HuH-7 (cell line): ENCODE measurements around the gene TGM4.
"Not testable (repeated sequence)": the region's sequence is repeated elsewhere in the genome, so short reads cannot be mapped to it uniquely, and the experiment has no call there.

Experiments used
- DNase-seq: peaks from one replicate; pipeline ENCODE4 v3.0.0; 2011; ENCODE audit warnings: low spot score

Gene TGM4

GRCh38 chr3:44915702-44916438, 41.5 kb downstream of the TGM4 start:
- no peak for DNase-seq

- no peak for DNase-seq
These were observed 43.7 kb downstream of the TGM4 start for GRCh38 chr3:44918087-44918486.

DNA sequence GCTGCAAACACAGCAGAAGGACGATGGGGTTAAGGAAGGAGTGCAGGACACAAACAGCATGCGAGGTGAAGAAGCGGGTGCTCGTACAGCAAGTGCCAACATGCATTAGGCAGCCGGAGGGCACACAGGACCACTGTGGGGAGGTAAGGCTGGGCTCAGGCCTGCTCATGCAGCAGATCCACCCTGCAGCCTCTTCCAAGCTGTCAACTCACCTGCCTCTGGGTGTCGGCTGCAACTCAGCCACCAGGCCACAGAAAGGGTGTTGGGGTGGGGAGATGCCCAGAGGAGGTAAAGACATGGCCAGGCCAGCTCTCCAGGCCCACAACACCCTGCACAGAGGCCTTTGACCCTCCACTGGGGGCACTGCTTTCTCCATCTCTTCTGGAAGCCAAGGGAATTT, 44.2 kb downstream of the TGM4 start:
- DNase-seq = no peak

- DNase-seq = no peak
These were observed 45.7 kb downstream of the TGM4 start for GRCh38 chr3:44920081-44920480.

DNA sequence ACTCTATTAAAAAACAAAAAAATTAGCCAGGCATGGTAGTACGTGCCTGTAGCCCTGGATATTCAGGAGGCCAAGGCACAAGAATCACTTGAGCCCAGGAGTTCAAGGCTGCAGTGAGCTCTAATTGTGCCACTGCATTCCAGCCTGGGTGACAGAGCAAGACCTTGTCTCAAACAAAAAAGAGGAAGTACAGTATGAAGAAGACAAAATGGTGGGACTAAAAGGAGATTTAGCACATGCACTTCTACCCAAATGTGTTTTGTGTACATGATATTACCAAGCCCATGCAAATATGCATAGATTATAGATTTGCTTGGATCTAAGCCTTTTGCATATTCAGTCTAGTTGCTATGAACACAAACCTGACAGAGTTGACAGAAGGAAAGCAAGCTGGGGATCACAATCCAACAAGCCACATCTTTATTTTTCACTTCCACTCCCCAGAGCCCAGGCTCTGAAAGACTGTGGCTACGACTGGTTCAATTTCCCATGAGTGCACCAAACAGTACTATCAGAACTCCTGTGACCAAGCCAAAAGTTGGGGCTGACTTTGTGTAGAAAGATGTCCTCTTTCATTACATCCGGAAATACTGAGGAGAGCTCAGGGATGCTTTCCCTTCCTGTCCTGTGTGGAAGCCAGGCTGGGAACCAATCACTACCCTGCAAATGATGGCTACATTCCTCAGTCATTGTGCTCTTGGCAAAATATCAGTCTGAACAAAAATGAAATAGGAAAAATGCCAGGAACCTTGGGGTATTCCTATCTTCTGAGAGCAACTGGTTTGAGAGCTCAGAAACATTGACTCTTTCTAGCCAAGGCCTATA, 49.4 kb downstream of the TGM4 start:
- no peak for DNase-seq

DNA sequence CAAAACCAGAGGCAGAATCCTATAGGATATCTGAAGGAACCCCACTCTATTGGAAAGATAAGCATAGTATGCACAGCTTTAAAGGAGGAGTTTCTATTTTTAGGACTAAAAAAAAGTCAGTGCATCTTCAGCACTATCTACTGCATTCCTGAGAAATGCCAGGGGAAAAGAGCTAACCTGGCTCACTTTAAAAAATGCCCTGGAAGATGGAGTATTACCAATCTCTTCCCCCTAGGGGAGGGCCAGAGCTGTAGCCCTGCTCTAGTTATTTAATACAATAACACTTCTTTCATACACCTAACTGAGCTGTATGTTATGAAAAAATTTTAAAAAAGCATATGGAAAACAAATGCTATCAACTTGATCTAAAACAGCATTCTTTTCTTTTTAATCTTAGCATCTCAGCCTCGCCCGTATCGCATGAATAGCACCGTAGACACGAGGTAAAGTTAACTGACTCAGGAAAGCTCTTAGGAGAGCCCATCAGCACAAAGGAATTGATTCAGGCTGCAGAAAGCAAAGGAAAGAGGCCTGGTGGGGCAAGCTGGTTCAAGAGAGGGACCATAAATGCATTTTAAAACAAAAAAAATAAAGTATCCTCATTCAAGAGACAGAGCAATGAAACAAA, 50.2 kb downstream of the TGM4 start:
- no peak for DNase-seq

DNA sequence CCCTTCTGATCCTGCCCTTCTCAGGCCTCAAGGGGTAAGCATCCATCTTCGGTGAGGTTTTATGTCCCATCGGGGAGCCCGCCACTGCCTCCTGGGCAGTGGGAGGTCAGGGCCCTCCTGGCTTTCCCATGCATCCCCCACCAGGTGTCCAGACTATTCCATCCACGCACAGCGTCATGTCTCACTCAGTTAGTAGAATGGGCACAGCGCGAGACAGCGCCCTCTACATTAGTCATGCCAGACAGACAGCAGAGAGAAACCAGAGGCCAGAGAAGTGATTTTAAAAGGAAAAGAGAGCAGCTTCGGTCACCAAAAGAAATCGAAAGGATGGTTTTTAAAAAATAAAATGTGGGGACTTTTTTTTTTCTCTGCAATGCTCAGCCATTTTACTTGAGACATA, 51.8 kb downstream of the TGM4 start:
- DNase-seq = no peak

- no peak for DNase-seq
These were observed 52.5 kb downstream of the TGM4 start for GRCh38 chr3:44926921-44927320.

- DNase-seq = no peak
These were observed 53.0 kb downstream of the TGM4 start for GRCh38 chr3:44927371-44927770.

GRCh38 chr3:44929782-44930181, 55.4 kb downstream of the TGM4 start:
- DNase-seq = no peak

DNA sequence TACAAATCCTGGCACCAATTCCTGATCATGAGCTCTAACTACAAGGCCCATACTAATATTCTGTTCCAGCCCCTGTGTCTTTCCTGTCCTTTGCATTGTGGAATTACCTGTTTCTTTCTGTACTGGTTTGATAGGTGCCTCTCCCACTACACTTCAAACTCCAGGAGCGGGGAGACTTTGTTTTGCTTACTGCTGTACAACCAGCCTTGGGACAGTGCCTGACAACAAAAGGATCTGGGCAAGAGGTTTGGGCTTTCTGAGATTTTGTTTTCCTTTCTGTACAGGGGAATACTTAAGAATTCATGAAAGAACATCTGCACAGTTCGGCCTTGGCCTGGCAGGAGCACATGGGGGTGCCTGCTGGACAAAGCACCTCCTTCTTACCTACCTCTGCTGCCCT, 56.5 kb downstream of the TGM4 start:
- DNase-seq = no peak

GRCh38 chr3:44931791-44932190, 57.4 kb downstream of the TGM4 start:
- DNase-seq = no peak

GRCh38 chr3:44932271-44932670, 57.9 kb downstream of the TGM4 start:
- DNase-seq = no peak

DNA sequence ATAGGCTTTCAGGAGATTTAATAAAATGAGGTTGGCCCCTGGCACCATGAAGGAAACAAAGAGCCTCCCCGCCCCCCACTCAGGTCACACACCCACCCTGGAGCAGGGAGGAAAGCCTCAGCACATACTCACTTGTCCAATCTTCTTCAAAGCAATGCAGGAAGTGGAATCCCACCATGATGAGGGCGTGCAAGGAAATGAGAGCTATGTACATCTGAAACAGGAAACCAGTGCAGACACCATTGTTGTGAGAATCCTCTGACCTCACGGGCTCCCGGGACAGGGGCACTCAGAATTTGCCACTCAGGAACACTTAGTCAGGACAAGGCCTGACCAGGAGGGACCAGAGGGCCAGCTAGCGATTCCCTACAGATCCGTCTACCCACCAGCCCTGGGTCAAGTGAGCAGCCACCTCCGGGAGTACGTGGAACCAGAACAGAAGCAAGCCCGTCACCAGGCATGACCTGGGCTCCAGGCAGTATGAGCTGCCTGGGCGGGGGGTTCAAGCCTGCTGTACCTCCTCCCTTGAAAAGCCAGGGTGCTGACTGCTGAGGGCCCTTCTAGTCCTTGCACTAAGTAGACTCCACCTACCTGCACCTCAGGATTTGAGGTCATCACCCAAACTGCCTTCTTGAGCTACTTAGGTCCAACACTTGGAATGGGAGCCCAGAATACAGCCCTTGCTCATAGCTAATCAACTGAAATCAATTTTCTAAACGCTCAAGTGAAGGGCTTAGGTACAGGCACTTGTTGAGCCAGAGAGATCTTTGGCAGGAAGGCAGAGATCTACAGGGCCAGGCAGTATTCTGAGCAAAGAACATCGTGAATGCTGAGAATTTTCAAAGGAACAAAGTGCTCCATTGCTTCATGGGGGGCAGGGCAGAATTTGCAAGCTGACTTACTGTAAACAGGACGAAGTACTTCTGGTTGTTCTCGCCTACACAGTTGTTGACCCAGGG, 58.9 kb downstream of the TGM4 start:
- DNase-seq = no peak

- DNase-seq = no peak
These were observed 65.2 kb downstream of the TGM4 start for GRCh38 chr3:44939581-44940036.

DNA sequence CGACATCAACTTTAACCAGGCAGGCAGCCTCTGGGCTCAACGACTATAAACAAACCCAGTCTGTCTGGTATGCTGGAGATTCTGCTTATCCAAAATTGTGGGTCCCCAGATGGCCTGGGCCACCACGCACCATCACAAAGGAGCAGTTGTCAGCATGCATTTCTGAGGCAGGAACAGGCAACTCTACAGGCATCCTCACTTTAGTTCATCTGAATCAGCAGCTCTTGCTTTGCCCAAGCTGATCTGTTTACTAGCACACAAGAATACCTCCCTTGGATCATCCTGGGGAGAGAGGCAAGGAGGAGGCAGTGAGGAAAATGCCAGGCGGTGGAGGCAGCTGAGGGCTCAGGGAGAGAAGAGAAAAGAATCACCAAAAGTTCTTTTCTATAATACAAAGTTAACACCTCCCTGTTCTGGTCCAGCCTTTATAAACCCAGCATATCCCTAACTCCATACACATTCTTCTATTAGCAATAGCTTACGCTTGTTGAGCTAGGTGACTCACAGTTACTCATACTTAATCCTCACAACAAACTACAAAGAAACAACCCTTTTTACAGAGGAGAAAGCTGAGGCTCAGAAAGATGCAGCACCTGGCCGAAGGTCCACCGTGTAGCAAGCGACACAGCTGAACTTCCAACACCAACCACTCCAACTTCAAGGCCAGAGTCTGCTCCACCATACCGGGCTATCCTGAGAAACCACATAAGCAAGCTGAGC, 68.0 kb downstream of the TGM4 start:
- no peak for DNase-seq

DNA sequence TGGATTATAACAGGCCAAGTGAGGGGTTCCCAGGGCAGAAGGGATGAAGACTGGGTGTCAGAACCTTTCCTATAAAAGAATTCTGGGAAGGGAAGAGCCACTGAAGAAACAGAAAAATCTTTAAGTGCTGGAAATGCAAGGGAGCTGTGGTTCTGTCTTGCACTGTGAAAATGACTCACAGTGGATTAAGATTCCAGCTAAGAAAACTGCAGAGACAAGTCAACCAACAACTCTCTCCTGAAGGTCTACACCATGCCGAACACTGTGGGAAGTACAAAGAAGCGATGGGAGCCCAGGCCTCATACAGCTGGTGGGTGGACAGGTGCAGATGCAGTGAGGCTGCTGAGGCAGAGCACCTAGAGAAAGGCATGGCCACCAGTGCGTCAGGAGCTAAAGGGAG, 73.8 kb downstream of the TGM4 start:
- DNase-seq = no peak

GRCh38 chr3:44949770-44950169, 75.4 kb downstream of the TGM4 start:
- not testable (repeated sequence) for DNase-seq

- no peak for DNase-seq
These were observed 75.9 kb downstream of the TGM4 start for GRCh38 chr3:44950275-44950734.

DNA sequence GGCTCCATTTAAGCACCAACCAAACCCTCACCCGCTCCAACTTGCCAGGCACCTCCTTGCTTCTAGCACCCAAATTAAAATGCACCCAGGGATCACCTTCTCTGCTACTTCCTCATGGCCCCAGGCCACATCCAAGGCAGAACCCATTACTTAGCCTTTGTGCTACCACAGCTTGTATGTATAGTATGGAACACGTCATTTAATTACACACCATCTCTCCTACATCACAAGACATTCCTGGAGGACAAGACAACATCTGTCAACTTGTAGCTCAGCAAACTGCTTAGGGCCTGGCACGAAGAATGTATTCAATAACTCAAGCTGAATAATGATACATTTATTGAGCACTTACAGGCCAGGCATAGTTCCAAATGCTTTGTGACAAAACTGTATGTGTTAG, 78.3 kb downstream of the TGM4 start:
- no peak for DNase-seq

DNA sequence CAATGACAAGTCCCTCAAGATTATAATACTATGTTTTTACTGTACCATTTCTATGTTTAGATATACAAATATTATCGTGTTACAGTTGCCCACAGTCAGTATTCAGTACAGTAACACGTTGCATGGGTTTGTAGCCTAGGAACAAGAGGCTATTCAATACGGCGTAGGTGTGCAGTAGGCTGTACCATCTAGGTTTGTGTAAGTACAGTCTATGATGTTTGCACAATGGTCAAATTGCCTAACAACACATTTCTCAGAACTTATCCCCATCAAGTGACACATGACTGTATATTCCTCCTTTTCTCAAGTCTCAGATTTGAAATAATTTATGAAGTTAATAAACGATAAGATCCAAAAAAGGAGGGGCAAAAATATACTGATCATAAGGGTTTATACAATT, 79.9 kb downstream of the TGM4 start:
- DNase-seq = no peak
